Measurements from ENCODE around the gene CDK4. TPM values are rescaled to one million over a fixed set of nuclear protein-coding genes. Genes with fewer than 3 reads are reported as not detected.

Gene CDK4
- total RNA-seq, 1 experiment from 2014 or later, result 218 TPM

GRCh38 chr12:57744777-57745484 is 7.2 kb downstream of the CDK4 start, which contains the start of gene TSPAN31:
TSS of gene TSPAN31 (plus strand) at chr12:57745039. CDS start at chr12:57745155, 116 bp downstream.
- no peak within 1 kb of the TSS for H4K5ac ChIP-seq (ENCODE audit: insufficient read length, low read depth, low read length)
- no peak within 1 kb of the TSS for H2BK20ac ChIP-seq (ENCODE audit: low read depth, low read length, poor library complexity, severe bottlenecking)
- H3K23ac ChIP-seq (ENCODE audit: insufficient read length, low read depth, low read length), result no peak within 1 kb of the TSS
- no peak within 1 kb of the TSS for H4K91ac ChIP-seq (ENCODE audit: insufficient read length, low read depth, low read length)
- peak within 1 kb of the TSS; percentile 75; the same call in 1 of the 2 replicates for H3K14ac ChIP-seq (ENCODE audit: insufficient read depth, low read length)
- Mint-ChIP-seq H3K4me1 (peaks cover 11 to 14% of the 10 kb centered on the region in 2 experiments), H3K27ac (peak within 1 kb of the TSS; percentile 97 to 99 (median 99)), H3K36me3 (ENCODE audit: insufficient read depth in 1 of 3, low read depth in 3 of 3) (peaks cover 15 to 43% (median 39%) of the 10 kb centered on the region in 3 experiments; a peak in 6 of 7 replicates), H3K27me3 (ENCODE audit: low read depth) (peaks cover 35% of the 10 kb centered on the region), H3K4me3 (peak within 1 kb of the TSS; percentile 86 to 92), H3K9me3 (no peaks in the 10 kb centered on the region)
- H3K9me3 ChIP-seq (ENCODE audit: control insufficient read depth, low read depth, low read length), result no peaks in the 10 kb centered on the region
- peak within 1 kb of the TSS; percentile 53 for H3K9ac ChIP-seq (ENCODE audit: extremely low read depth, insufficient read length, low read length)
- H2AFZ ChIP-seq (ENCODE audit: low read length), result no peak within 1 kb of the TSS
- H2BK12ac ChIP-seq (ENCODE audit: insufficient read length, low read depth, low read length), result no peak within 1 kb of the TSS
- peak within 1 kb of the TSS; percentile 86 for H3K18ac ChIP-seq (ENCODE audit: insufficient read length, low read depth, low read length)
- no peak within 1 kb of the TSS for H2AK5ac ChIP-seq (ENCODE audit: insufficient read length, low read length)
- peak; percentile 98 for DNase-seq
- no peak within 1 kb of the TSS for H2BK15ac ChIP-seq (ENCODE audit: low read depth, low read length)
- H3K23me2 ChIP-seq (ENCODE audit: insufficient read length, low read depth, low read length, poor library complexity, severe bottlenecking), result peaks cover 4% of the 10 kb centered on the region
- peaks cover 15% of the 10 kb centered on the region for H3K27me3 ChIP-seq (ENCODE audit: insufficient read depth, low read length)
- no peak within 1 kb of the TSS for H4K8ac ChIP-seq (replicated peaks; ENCODE audit: insufficient read length, low read depth, low read length)
- peak within 1 kb of the TSS; percentile 4 for H3K27ac ChIP-seq (ENCODE audit: insufficient read length, low read depth, low read length)
- no peaks in the 10 kb centered on the region for H3K79me1 ChIP-seq (ENCODE audit: insufficient read depth, low read depth, low read length, poor library complexity, severe bottlenecking)
- WGBS (ENCODE audit: extremely low coverage, insufficient read length, low lambda C conversion rate), result no CpG with 5 or more reads among the region's 29 CpGs
- no peak for TF ChIP-seq CTCF (conservative IDR thresholded peaks at IDR 0.05)
- H3K4me1 ChIP-seq (ENCODE audit: insufficient read depth, low read length), result peaks cover 2% of the 10 kb centered on the region; the same call in 1 of the 2 replicates
- no peaks in the 10 kb centered on the region for H4K20me1 ChIP-seq (ENCODE audit: control insufficient read depth, insufficient read depth, insufficient read length)
- peak within 1 kb of the TSS; percentile 70 for H3K4me2 ChIP-seq (ENCODE audit: insufficient read depth, insufficient read length, low read length)
- no peak within 1 kb of the TSS for H3K56ac ChIP-seq (ENCODE audit: insufficient read length, low read depth, low read length)
- no peaks in the 10 kb centered on the region for H3K79me2 ChIP-seq (ENCODE audit: insufficient read depth, low read length)
- no peak within 1 kb of the TSS for H3T11ph ChIP-seq (ENCODE audit: low read length)
- H2BK120ac ChIP-seq (ENCODE audit: low read depth, low read length, poor library complexity, severe bottlenecking), result no peak within 1 kb of the TSS
- no peak within 1 kb of the TSS for H3K4ac ChIP-seq (ENCODE audit: low read depth, low read length)
- H2BK5ac ChIP-seq (ENCODE audit: insufficient read length, low read length), result no peak within 1 kb of the TSS

Data from H9 (cell line).